ENCODE data around the gene SPRR2G. TPM values are rescaled to one million over a fixed set of nuclear protein-coding genes. Genes with fewer than 3 reads are reported as not detected.
"Not testable (repeated sequence)": the region's sequence is repeated elsewhere in the genome, so short reads cannot be mapped to it uniquely, and the experiment has no call there.

Gene SPRR2G
- polyA plus RNA-seq, 2 donors: 0.49 to 2.0 TPM

- no peaks in the 10 kb centered on the region for H3K4me1 ChIP-seq (ENCODE audit: control insufficient read depth in 2 of 2, insufficient read depth in 2 of 2, low read length in 1 of 2)
- no peaks in the 10 kb centered on the region for H3K9me3 ChIP-seq (ENCODE audit: control insufficient read depth in 2 of 2, insufficient read depth in 1 of 2, low read depth in 1 of 2, low read length in 1 of 2)
- WGBS, 2 donors: 20 to 24% methylated on average over 3 of the region's 3 CpGs
- H3K36me3 ChIP-seq (ENCODE audit: control insufficient read depth in 2 of 2, insufficient read depth in 2 of 2, low read length in 1 of 2): no peaks in the 10 kb centered on the region
- H3K4me3 ChIP-seq (ENCODE audit: low read depth in 1 of 2, low read length in 2 of 2): no peak overlapping the region
- H3K27ac ChIP-seq (ENCODE audit: low read depth in 2 of 2, low read length in 1 of 2): peak overlapping the region; percentile 86 to 94
- H3K27me3 ChIP-seq (ENCODE audit: control insufficient read depth in 1 of 2, insufficient read depth in 2 of 2, low read length in 2 of 2): no peaks in the 10 kb centered on the region
Observed at GRCh38 chr1:153122831-153123421, 27.8 kb downstream of the SPRR2G start.

- no peaks in the 10 kb centered on the region for H3K9me3 ChIP-seq (ENCODE audit: control insufficient read depth in 2 of 2, insufficient read depth in 1 of 2, low read depth in 1 of 2, low read length in 1 of 2)
- H3K36me3 ChIP-seq (ENCODE audit: control insufficient read depth in 2 of 2, insufficient read depth in 2 of 2, low read length in 1 of 2): no peaks in the 10 kb centered on the region
Observed at GRCh38 chr1:153120945-153121344, 29.7 kb downstream of the SPRR2G start.

GRCh38 chr1:153119491-153119971 lies 31.2 kb downstream of the SPRR2G start:
- Histone ChIP-seq H3K36me3 (ENCODE audit: control insufficient read depth in 2 of 2, insufficient read depth in 2 of 2, low read length in 1 of 2) (no peaks in the 10 kb centered on the region), H3K27me3 (ENCODE audit: control insufficient read depth in 1 of 2, insufficient read depth in 2 of 2, low read length in 2 of 2) (no peaks in the 10 kb centered on the region), H3K4me1 (ENCODE audit: control insufficient read depth in 2 of 2, insufficient read depth in 2 of 2, low read length in 1 of 2) (no peaks in the 10 kb centered on the region), H3K9me3 (ENCODE audit: control insufficient read depth in 2 of 2, insufficient read depth in 1 of 2, low read depth in 1 of 2, low read length in 1 of 2) (no peaks in the 10 kb centered on the region), H3K27ac (ENCODE audit: low read depth in 2 of 2, low read length in 1 of 2) (no peak overlapping the region), H3K4me3 (ENCODE audit: low read depth in 1 of 2, low read length in 2 of 2) (no peak overlapping the region)
- WGBS, 2 donors: 47 to 52% methylated on average over 3 of the region's 3 CpGs

More at GRCh38 chr1:153120945-153121344, 29.7 kb downstream of the SPRR2G start:
- Histone ChIP-seq H3K4me3 (ENCODE audit: low read depth in 1 of 2, low read length in 2 of 2) (no peak overlapping the region), H3K27me3 (ENCODE audit: control insufficient read depth in 1 of 2, insufficient read depth in 2 of 2, low read length in 2 of 2) (no peaks in the 10 kb centered on the region), H3K4me1 (ENCODE audit: control insufficient read depth in 2 of 2, insufficient read depth in 2 of 2, low read length in 1 of 2) (no peaks in the 10 kb centered on the region), H3K27ac (ENCODE audit: low read depth in 2 of 2, low read length in 1 of 2) (no peak overlapping the region)

GRCh38 chr1:153115264-153115663 lies 35.4 kb downstream of the SPRR2G start:
- not testable (repeated sequence) for H3K27me3 ChIP-seq (ENCODE audit: control insufficient read depth in 1 of 2, insufficient read depth in 2 of 2, low read length in 2 of 2); H3K4me3 ChIP-seq (ENCODE audit: low read depth in 1 of 2, low read length in 2 of 2); H3K27ac ChIP-seq (ENCODE audit: low read depth in 2 of 2, low read length in 1 of 2); H3K4me1 ChIP-seq (ENCODE audit: control insufficient read depth in 2 of 2, insufficient read depth in 2 of 2, low read length in 1 of 2); H3K9me3 ChIP-seq (ENCODE audit: control insufficient read depth in 2 of 2, insufficient read depth in 1 of 2, low read depth in 1 of 2, low read length in 1 of 2); H3K36me3 ChIP-seq (ENCODE audit: control insufficient read depth in 2 of 2, insufficient read depth in 2 of 2, low read length in 1 of 2)

GRCh38 chr1:153113416-153113815 lies 37.3 kb downstream of the SPRR2G start, which contains the start of gene SPRR2F:
SPRR2F (minus strand) TSS chr1:153113516; CDS start chr1:153112733, 783 bp downstream.
- no peaks in the 10 kb centered on the region for H3K36me3 ChIP-seq (ENCODE audit: control insufficient read depth in 2 of 2, insufficient read depth in 2 of 2, low read length in 1 of 2)
- H3K27me3 ChIP-seq (ENCODE audit: control insufficient read depth in 1 of 2, insufficient read depth in 2 of 2, low read length in 2 of 2): no peaks in the 10 kb centered on the region
- no peak within 1 kb of the TSS for H3K27ac ChIP-seq (ENCODE audit: low read depth in 2 of 2, low read length in 1 of 2)
- no peak within 1 kb of the TSS for H3K4me3 ChIP-seq (ENCODE audit: low read depth in 1 of 2, low read length in 2 of 2)
- no peaks in the 10 kb centered on the region for H3K9me3 ChIP-seq (ENCODE audit: control insufficient read depth in 2 of 2, insufficient read depth in 1 of 2, low read depth in 1 of 2, low read length in 1 of 2)
- no peaks in the 10 kb centered on the region for H3K4me1 ChIP-seq (ENCODE audit: control insufficient read depth in 2 of 2, insufficient read depth in 2 of 2, low read length in 1 of 2)
- WGBS, 2 donors: 86 to 87% methylated on average over 3 of the region's 3 CpGs

- 71 to 79% methylated on average over 5 of the region's 5 CpGs for WGBS, 2 donors
- not testable (repeated sequence) for H3K36me3 ChIP-seq (ENCODE audit: control insufficient read depth in 2 of 2, insufficient read depth in 2 of 2, low read length in 1 of 2); H3K9me3 ChIP-seq (ENCODE audit: control insufficient read depth in 2 of 2, insufficient read depth in 1 of 2, low read depth in 1 of 2, low read length in 1 of 2); H3K4me1 ChIP-seq (ENCODE audit: control insufficient read depth in 2 of 2, insufficient read depth in 2 of 2, low read length in 1 of 2); H3K27ac ChIP-seq (ENCODE audit: low read depth in 2 of 2, low read length in 1 of 2); H3K27me3 ChIP-seq (ENCODE audit: control insufficient read depth in 1 of 2, insufficient read depth in 2 of 2, low read length in 2 of 2); H3K4me3 ChIP-seq (ENCODE audit: low read depth in 1 of 2, low read length in 2 of 2)
Observed at GRCh38 chr1:153112454-153112853, 38.2 kb downstream of the SPRR2G start.

- Histone ChIP-seq H3K27ac (ENCODE audit: low read depth in 2 of 2, low read length in 1 of 2) (no peak overlapping the region), H3K9me3 (ENCODE audit: control insufficient read depth in 2 of 2, insufficient read depth in 1 of 2, low read depth in 1 of 2, low read length in 1 of 2) (no peaks in the 10 kb centered on the region), H3K27me3 (ENCODE audit: control insufficient read depth in 1 of 2, insufficient read depth in 2 of 2, low read length in 2 of 2) (no peaks in the 10 kb centered on the region), H3K36me3 (ENCODE audit: control insufficient read depth in 2 of 2, insufficient read depth in 2 of 2, low read length in 1 of 2) (no peaks in the 10 kb centered on the region), H3K4me3 (ENCODE audit: low read depth in 1 of 2, low read length in 2 of 2) (no peak overlapping the region), H3K4me1 (ENCODE audit: control insufficient read depth in 2 of 2, insufficient read depth in 2 of 2, low read length in 1 of 2) (no peaks in the 10 kb centered on the region)
- WGBS, 2 donors: 55 to 57% methylated on average over 5 of the region's 5 CpGs
Observed at GRCh38 chr1:153100245-153100644, 50.4 kb downstream of the SPRR2G start.

Other genes starting within 250 kb of the SPRR2G start
- 100 to 1,000 TPM; 161 to 344 TPM for gene IVL, start 242.3 kb downstream of the SPRR2G start, polyA plus RNA-seq
- gene SPRR5, start 203.7 kb downstream of the SPRR2G start, polyA plus RNA-seq: 1 to 10 TPM; 1.1 to 4.2 TPM
- gene SPRR4, start 180.2 kb downstream of the SPRR2G start, polyA plus RNA-seq: under 1 TPM in 1 of 2 donors, not detected in 1; 0.48 TPM
- 1,000 to 10,000 TPM; 3,249 to 3,812 TPM for gene SPRR1A, start 166.8 kb downstream of the SPRR2G start, polyA plus RNA-seq
- gene SPRR3, start 149.1 kb downstream of the SPRR2G start, polyA plus RNA-seq: over 10,000 TPM; 18,496 to 19,645 TPM
- gene SPRR1B, start 119.7 kb downstream of the SPRR2G start, polyA plus RNA-seq: 1,000 to 10,000 TPM; 2,433 to 2,781 TPM
- gene SPRR2D, start 109.8 kb downstream of the SPRR2G start, polyA plus RNA-seq: 1,000 to 10,000 TPM; 1,582 to 3,252 TPM
- gene SPRR2A, start 93.4 kb downstream of the SPRR2G start, polyA plus RNA-seq: 1,000 to 10,000 TPM; 3,933 to 4,263 TPM
- gene SPRR2B, start 79.3 kb downstream of the SPRR2G start, polyA plus RNA-seq: 10 to 100 TPM; 10.9 to 75.1 TPM
- gene SPRR2E, start 56.4 kb downstream of the SPRR2G start, polyA plus RNA-seq: 1,000 to 10,000 TPM; 1,279 to 1,684 TPM
- gene SPRR2F, start 37.4 kb downstream of the SPRR2G start, polyA plus RNA-seq: 100 to 1,000 TPM; 104 to 135 TPM
- gene LELP1, start 52.5 kb upstream of the SPRR2G start, polyA plus RNA-seq: not detected
- not detected for gene PRR9, start 66.7 kb upstream of the SPRR2G start, polyA plus RNA-seq
- gene LORICRIN, start 108.8 kb upstream of the SPRR2G start, polyA plus RNA-seq: under 1 TPM in 1 of 2 donors, not detected in 1; 0.28 TPM
- 10 to 100 TPM in 1 of 2 donors, 1 to 10 TPM in 1; 9.9 to 21.5 TPM for gene PGLYRP3, start 162.1 kb upstream of the SPRR2G start, polyA plus RNA-seq
- gene PGLYRP4, start 198.0 kb upstream of the SPRR2G start, polyA plus RNA-seq: 1 to 10 TPM; 3.1 to 3.3 TPM
- gene S100A9, start 207.0 kb upstream of the SPRR2G start, polyA plus RNA-seq: over 10,000 TPM; 47,233 to 60,368 TPM
- 100 to 1,000 TPM in 1 of 2 donors, 10 to 100 TPM in 1; 67.2 to 222 TPM for gene S100A12, start 224.7 kb upstream of the SPRR2G start, polyA plus RNA-seq
- over 10,000 TPM; 44,360 to 65,887 TPM for gene S100A8, start 240.2 kb upstream of the SPRR2G start, polyA plus RNA-seq

Measured in esophagus (tissue), 2 donors.